HEK293 (cell line): ENCODE results near the gene TRAF3IP3.

Experiments used
- GFI1B ChIP-seq: fragments of 450-650 bp; formaldehyde crosslinking; IDR thresholded peaks from 2 replicates; pipeline ENCODE4 v1.5.1; 2016; ENCODE audit warnings: missing biosample characterization, missing genetic modification characterization
- MZF1 ChIP-seq: fragments of 450-650 bp; formaldehyde crosslinking; IDR thresholded peaks from 2 replicates; pipeline ENCODE4 v1.5.1; 2017; ENCODE audit warnings: missing biosample characterization, missing genetic modification characterization, borderline replicate concordance
- SP2 ChIP-seq: fragments of 450-650 bp; formaldehyde crosslinking; IDR thresholded peaks from 2 replicates; pipeline ENCODE4 v1.5.1; 2016; ENCODE audit warnings: missing biosample characterization, missing genetic modification characterization
- WT1 ChIP-seq: fragments of 450-650 bp; formaldehyde crosslinking; IDR thresholded peaks from 2 replicates; pipeline ENCODE4 v1.5.1; 2016; ENCODE audit warnings: missing biosample characterization, missing genetic modification characterization
- ZFP41 ChIP-seq: fragments of 450-650 bp; formaldehyde crosslinking; IDR thresholded peaks from 2 replicates; pipeline ENCODE4 v1.5.1; 2016; ENCODE audit warnings: missing biosample characterization, missing genetic modification characterization, borderline replicate concordance
- ZFP69B ChIP-seq: fragments of 450-650 bp; formaldehyde crosslinking; IDR thresholded peaks from 2 replicates; pipeline ENCODE4 v1.5.1; 2016; ENCODE audit warnings: missing biosample characterization, missing genetic modification characterization
- ZNF114 ChIP-seq: fragments of 450-650 bp; formaldehyde crosslinking; IDR thresholded peaks from 2 replicates; pipeline ENCODE4 v1.5.0; 2017; ENCODE audit warnings: missing biosample characterization, missing genetic modification characterization
- ZNF132 ChIP-seq: fragments of 450-650 bp; formaldehyde crosslinking; IDR thresholded peaks from 2 replicates; pipeline ENCODE4 v1.5.1; 2017; ENCODE audit warnings: missing biosample characterization, missing genetic modification characterization, borderline replicate concordance
- ZNF133 ChIP-seq: fragments of 450-650 bp; formaldehyde crosslinking; IDR thresholded peaks from 2 replicates; pipeline ENCODE4 v1.5.1; 2016; ENCODE audit warnings: missing biosample characterization, missing genetic modification characterization
- ZNF239 ChIP-seq: fragments of 450-650 bp; formaldehyde crosslinking; IDR thresholded peaks from 2 replicates; pipeline ENCODE4 v1.5.1; 2016; ENCODE audit warnings: missing biosample characterization, missing genetic modification characterization
- ZNF433 ChIP-seq: fragments of 450-650 bp; formaldehyde crosslinking; IDR thresholded peaks from 2 replicates; pipeline ENCODE4 v1.5.1; 2016; ENCODE audit warnings: missing biosample characterization, missing genetic modification characterization, low read depth
- ZNF529 ChIP-seq: fragments of 450-650 bp; formaldehyde crosslinking; IDR thresholded peaks from 2 replicates; pipeline ENCODE4 v1.5.1; 2017; ENCODE audit warnings: missing genetic modification characterization, missing biosample characterization; ENCODE audit not compliant: insufficient replicate concordance
- ZNF555 ChIP-seq: fragments of 450-650 bp; formaldehyde crosslinking; conservative IDR thresholded peaks from 2 replicates; pipeline ENCODE4 v1.5.1; 2017; ENCODE audit warnings: missing biosample characterization, mild to moderate bottlenecking, missing genetic modification characterization, inconsistent platforms
- ZNF585B ChIP-seq: fragments of 450-650 bp; formaldehyde crosslinking; IDR thresholded peaks from 2 replicates; pipeline ENCODE4 v1.5.1; 2016; ENCODE audit warnings: missing biosample characterization, missing genetic modification characterization
- ZNF626 ChIP-seq: fragments of 450-650 bp; sonication (Bioruptor Pico); formaldehyde crosslinking; IDR thresholded peaks from 2 replicates; pipeline ENCODE4 v1.5.1; 2018; ENCODE audit warnings: missing biosample characterization, missing genetic modification characterization, inconsistent platforms
- ZNF664 ChIP-seq: fragments of 450-650 bp; formaldehyde crosslinking; IDR thresholded peaks from 2 replicates; pipeline ENCODE4 v1.5.1; 2016; ENCODE audit warnings: missing biosample characterization, missing genetic modification characterization
- ZNF747 ChIP-seq: fragments of 450-650 bp; formaldehyde crosslinking; IDR thresholded peaks from 2 replicates; pipeline ENCODE4 v1.5.1; 2016; ENCODE audit warnings: missing biosample characterization, missing genetic modification characterization
- ZNF777 ChIP-seq: fragments of 450-650 bp; formaldehyde crosslinking; IDR thresholded peaks from 2 replicates; pipeline ENCODE4 v1.5.1; 2017; ENCODE audit warnings: missing biosample characterization, missing genetic modification characterization, borderline replicate concordance
- ZXDB ChIP-seq: fragments of 450-650 bp; formaldehyde crosslinking; IDR thresholded peaks from 2 replicates; pipeline ENCODE4 v1.5.1; 2016; ENCODE audit warnings: missing biosample characterization, missing genetic modification characterization
- TF ChIP-seq, protein P1 (sequence below): fragments of 450-650 bp; formaldehyde crosslinking; IDR thresholded peaks from 2 replicates; pipeline ENCODE4 v1.5.1; 2016; ENCODE audit warnings: missing biosample characterization, missing genetic modification characterization
- TF ChIP-seq, protein P2 (sequence below): fragments of 450-650 bp; formaldehyde crosslinking; IDR thresholded peaks from 2 replicates; pipeline ENCODE4 v1.5.0; 2017; ENCODE audit warnings: missing biosample characterization, missing genetic modification characterization, borderline replicate concordance
- TF ChIP-seq, protein P3 (sequence below): fragments of 450-650 bp; formaldehyde crosslinking; IDR thresholded peaks from 2 replicates; pipeline ENCODE4 v1.5.1; 2016; ENCODE audit warnings: missing biosample characterization, missing genetic modification characterization
- TF ChIP-seq, protein P4 (sequence below): fragments of 450-650 bp; formaldehyde crosslinking; IDR thresholded peaks from 2 replicates; pipeline ENCODE4 v1.5.1; 2016; ENCODE audit warnings: missing biosample characterization, missing genetic modification characterization
- TF ChIP-seq, protein P5 (sequence below): fragments of 450-650 bp; formaldehyde crosslinking; IDR thresholded peaks from 2 replicates; pipeline ENCODE4 v1.5.1; 2016; ENCODE audit warnings: missing biosample characterization, missing genetic modification characterization, borderline replicate concordance
- TF ChIP-seq, protein P6 (sequence below): fragments of 450-650 bp; formaldehyde crosslinking; optimal IDR thresholded peaks from 2 replicates; pipeline ENCODE3; 2016; ENCODE audit warnings: missing biosample characterization, mild to moderate bottlenecking, missing genetic modification characterization
- TF ChIP-seq, protein P7 (sequence below): fragments of 450-650 bp; formaldehyde crosslinking; IDR thresholded peaks from 2 replicates; pipeline ENCODE4 v1.5.1; 2016; ENCODE audit warnings: missing biosample characterization, missing genetic modification characterization, borderline replicate concordance

TRAF3IP3 gene

DNA sequence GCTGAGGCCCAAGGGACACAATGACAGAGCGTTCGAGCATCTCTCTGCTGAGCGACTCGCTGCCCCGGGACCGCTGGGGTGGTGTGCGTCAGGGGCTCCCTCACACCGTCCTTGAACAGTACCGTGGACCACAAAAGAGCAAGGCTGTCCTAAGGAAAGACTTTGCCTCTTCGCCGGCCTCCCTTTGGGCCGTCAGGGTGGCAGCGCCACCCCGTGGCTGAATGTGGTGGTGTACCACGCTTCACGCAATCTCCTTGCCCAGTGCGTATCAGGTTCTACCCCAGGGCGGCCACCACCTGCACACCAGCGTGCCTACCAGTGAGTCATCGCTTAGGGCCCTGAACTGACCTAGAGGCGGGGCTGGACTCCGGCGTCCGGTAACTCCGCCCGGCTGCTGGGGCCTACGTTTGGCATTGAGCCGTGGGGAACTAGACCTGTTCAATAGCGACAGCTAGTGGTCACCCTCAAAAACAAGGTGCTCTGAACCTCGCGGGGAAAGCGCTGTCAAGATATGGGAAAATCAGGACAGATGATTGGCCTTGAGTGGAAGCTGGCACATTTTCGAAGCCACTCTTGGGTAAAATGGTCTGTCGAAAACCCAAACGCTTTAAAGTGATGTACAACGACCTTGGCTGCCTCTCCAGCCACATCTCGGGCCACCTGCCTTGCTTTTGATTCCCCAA lies 8.1 kb upstream of the TRAF3IP3 start (continued):
- TF ChIP-seq ZNF239 (tag by site-specific recombination), result no peak
- TF ChIP-seq SP2 (tag by site-specific recombination), result peak; percentile 31; the same call in 1 of the 2 replicates
- TF ChIP-seq ZNF747 (tag by site-specific recombination), result no peak
- 0 out of 2 replicates have a peak, but pooled peaks have one; percentile 4 for TF ChIP-seq GFI1B
- TF ChIP-seq, protein P1, sequence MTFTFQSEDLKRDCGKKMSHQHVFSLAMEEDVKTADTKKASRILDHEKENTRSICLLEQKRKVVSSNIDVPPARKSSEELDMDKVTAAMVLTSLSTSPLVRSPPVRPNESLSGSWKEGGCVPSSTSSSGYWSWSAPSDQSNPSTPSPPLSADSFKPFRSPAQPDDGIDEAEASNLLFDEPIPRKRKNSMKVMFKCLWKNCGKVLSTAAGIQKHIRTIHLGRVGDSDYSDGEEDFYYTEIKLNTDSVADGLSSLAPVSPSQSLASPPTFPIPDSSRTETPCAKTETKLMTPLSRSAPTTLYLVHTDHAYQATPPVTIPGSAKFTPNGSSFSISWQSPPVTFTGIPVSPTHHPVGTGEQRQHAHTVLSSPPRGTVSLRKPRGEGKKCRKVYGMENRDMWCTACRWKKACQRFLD (tag by site-specific recombination), result no peak
- TF ChIP-seq ZXDB (tag by site-specific recombination), result peak; percentile 76
- no peak for TF ChIP-seq ZNF664 (tag by site-specific recombination)
- no peak for TF ChIP-seq ZNF133 (tag by site-specific recombination)
- no peak for TF ChIP-seq ZNF132 (tag by site-specific recombination)
- no peak for TF ChIP-seq MZF1 (tag by site-specific recombination)
- no peak for TF ChIP-seq ZNF433 (tag by site-specific recombination)
- TF ChIP-seq, protein P2, sequence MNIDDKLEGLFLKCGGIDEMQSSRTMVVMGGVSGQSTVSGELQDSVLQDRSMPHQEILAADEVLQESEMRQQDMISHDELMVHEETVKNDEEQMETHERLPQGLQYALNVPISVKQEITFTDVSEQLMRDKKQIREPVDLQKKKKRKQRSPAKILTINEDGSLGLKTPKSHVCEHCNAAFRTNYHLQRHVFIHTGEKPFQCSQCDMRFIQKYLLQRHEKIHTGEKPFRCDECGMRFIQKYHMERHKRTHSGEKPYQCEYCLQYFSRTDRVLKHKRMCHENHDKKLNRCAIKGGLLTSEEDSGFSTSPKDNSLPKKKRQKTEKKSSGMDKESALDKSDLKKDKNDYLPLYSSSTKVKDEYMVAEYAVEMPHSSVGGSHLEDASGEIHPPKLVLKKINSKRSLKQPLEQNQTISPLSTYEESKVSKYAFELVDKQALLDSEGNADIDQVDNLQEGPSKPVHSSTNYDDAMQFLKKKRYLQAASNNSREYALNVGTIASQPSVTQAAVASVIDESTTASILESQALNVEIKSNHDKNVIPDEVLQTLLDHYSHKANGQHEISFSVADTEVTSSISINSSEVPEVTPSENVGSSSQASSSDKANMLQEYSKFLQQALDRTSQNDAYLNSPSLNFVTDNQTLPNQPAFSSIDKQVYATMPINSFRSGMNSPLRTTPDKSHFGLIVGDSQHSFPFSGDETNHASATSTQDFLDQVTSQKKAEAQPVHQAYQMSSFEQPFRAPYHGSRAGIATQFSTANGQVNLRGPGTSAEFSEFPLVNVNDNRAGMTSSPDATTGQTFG (tag by site-specific recombination), result no peak
- TF ChIP-seq ZNF114 (tag by site-specific recombination), result no peak
- TF ChIP-seq ZNF585B (tag by site-specific recombination), result no peak
- TF ChIP-seq ZNF555 (tag by site-specific recombination), result no peak
- TF ChIP-seq WT1 (tag by site-specific recombination), result no peak
- TF ChIP-seq ZFP41, result no peak
- TF ChIP-seq ZNF529 (tag by site-specific recombination), result no peak
- TF ChIP-seq, protein P3, sequence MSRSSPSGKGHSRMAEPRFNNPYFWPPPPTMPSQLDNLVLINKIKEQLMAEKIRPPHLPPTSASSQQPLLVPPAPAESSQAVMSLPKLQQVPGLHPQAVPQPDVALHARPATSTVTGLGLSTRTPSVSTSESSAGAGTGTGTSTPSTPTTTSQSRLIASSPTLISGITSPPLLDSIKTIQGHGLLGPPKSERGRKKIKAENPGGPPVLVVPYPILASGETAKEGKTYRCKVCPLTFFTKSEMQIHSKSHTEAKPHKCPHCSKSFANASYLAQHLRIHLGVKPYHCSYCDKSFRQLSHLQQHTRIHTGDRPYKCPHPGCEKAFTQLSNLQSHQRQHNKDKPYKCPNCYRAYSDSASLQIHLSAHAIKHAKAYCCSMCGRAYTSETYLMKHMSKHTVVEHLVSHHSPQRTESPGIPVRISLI, result no peak
- TF ChIP-seq ZNF777 (tag by site-specific recombination), result no peak
- TF ChIP-seq, protein P4, sequence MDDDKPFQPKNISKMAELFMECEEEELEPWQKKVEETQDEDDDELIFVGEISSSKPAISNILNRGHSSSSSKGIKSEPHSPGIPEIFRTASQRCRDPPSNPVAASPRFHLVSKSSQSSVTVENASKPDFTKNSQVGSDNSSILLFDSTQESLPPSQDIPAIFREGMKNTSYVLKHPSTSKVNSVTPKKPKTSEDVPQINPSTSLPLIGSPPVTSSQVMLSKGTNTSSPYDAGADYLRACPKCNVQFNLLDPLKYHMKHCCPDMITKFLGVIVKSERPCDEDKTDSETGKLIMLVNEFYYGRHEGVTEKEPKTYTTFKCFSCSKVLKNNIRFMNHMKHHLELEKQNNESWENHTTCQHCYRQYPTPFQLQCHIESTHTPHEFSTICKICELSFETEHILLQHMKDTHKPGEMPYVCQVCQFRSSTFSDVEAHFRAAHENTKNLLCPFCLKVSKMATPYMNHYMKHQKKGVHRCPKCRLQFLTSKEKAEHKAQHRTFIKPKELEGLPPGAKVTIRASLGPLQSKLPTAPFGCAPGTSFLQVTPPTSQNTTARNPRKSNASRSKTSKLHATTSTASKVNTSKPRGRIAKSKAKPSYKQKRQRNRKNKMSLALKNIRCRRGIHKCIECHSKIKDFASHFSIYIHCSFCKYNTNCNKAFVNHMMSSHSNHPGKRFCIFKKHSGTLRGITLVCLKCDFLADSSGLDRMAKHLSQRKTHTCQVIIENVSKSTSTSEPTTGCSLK, result no peak
- no peak for TF ChIP-seq ZNF626 (tag by site-specific recombination)
- TF ChIP-seq, protein P5, sequence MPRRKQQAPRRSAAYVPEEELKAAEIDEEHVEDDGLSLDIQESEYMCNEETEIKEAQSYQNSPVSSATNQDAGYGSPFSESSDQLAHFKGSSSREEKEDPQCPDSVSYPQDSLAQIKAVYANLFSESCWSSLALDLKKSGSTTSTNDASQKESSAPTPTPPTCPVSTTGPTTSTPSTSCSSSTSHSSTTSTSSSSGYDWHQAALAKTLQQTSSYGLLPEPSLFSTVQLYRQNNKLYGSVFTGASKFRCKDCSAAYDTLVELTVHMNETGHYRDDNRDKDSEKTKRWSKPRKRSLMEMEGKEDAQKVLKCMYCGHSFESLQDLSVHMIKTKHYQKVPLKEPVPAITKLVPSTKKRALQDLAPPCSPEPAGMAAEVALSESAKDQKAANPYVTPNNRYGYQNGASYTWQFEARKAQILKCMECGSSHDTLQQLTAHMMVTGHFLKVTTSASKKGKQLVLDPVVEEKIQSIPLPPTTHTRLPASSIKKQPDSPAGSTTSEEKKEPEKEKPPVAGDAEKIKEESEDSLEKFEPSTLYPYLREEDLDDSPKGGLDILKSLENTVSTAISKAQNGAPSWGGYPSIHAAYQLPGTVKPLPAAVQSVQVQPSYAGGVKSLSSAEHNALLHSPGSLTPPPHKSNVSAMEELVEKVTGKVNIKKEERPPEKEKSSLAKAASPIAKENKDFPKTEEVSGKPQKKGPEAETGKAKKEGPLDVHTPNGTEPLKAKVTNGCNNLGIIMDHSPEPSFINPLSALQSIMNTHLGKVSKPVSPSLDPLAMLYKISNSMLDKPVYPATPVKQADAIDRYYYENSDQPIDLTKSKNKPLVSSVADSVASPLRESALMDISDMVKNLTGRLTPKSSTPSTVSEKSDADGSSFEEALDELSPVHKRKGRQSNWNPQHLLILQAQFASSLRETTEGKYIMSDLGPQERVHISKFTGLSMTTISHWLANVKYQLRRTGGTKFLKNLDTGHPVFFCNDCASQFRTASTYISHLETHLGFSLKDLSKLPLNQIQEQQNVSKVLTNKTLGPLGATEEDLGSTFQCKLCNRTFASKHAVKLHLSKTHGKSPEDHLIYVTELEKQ (tag by site-specific recombination), result peak; percentile 58; the same call in 1 of the 2 replicates
- TF ChIP-seq, protein P6, sequence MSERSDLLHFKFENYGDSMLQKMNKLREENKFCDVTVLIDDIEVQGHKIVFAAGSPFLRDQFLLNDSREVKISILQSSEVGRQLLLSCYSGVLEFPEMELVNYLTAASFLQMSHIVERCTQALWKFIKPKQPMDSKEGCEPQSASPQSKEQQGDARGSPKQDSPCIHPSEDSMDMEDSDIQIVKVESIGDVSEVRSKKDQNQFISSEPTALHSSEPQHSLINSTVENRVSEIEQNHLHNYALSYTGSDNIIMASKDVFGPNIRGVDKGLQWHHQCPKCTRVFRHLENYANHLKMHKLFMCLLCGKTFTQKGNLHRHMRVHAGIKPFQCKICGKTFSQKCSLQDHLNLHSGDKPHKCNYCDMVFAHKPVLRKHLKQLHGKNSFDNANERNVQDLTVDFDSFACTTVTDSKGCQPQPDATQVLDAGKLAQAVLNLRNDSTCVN (tag by site-specific recombination), result no peak
- peak; percentile 78 for TF ChIP-seq ZFP69B (tag by site-specific recombination)
- TF ChIP-seq, protein P7, sequence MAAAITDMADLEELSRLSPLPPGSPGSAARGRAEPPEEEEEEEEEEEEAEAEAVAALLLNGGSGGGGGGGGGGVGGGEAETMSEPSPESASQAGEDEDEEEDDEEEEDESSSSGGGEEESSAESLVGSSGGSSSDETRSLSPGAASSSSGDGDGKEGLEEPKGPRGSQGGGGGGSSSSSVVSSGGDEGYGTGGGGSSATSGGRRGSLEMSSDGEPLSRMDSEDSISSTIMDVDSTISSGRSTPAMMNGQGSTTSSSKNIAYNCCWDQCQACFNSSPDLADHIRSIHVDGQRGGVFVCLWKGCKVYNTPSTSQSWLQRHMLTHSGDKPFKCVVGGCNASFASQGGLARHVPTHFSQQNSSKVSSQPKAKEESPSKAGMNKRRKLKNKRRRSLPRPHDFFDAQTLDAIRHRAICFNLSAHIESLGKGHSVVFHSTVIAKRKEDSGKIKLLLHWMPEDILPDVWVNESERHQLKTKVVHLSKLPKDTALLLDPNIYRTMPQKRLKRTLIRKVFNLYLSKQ (tag by site-specific recombination), result no peak
